AG04449 (cell line): ENCODE results near the gene CDK19.

ENCODE experiments used
- CTCF ChIA-PET: fragments of 350-600 bp; formaldehyde crosslinking; extraction: SDS; loops from one replicate; lab custom pipeline; 2021; ENCODE audit warnings: antibody characterized with exemption; lab: Yijun Ruan, JAX
- POLR2A ChIA-PET: fragments of 400-600, 350-600 bp; formaldehyde crosslinking; extraction: SDS; loops from one replicate; lab custom pipeline; 2020; ENCODE audit warnings: antibody characterized with exemption, inconsistent platforms; lab: Yijun Ruan, JAX
- DNase-seq: peaks from one replicate; pipeline ENCODE4 v3.0.0-alpha.2; 2010; ENCODE audit warnings: low read depth, low spot score
- H3K4me3 ChIP-seq: 2 replicates; pipeline ENCODE4 v1.5.1; 2011; ENCODE audit warnings: low read depth, mild to moderate bottlenecking, control low read depth, low read length
- TF ChIP-seq, protein P1 (sequence below): IDR thresholded peaks from one replicate; pipeline ENCODE4 v1.5.1; 2011; ENCODE audit warnings: mild to moderate bottlenecking, moderate library complexity, low read length, control low read depth, inconsistent platforms; ENCODE audit not compliant: insufficient read depth; ENCODE audit errors: missing control alignments

CDK19 gene

DNA sequence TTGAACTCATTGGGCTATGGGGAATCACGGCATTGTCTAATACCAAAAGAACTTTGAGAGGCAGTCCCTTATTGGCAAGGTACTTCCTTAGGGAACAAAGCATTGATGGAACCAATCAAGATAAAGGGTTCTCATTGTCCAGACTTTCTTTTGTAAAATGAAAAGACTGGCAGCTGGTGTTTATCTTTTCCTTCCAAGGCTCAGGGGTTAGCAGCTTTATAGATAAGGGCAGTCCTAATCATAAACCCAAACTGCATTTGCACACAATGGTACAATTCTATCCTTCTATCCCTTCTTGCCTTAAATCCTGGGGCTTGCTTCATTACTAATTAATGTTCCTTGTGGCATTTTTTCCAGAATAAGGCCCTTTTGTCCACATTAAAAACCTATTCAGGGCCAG lies 28.6 kb downstream of the CDK19 start:
- no peak for DNase-seq
- ChIA-PET POLR2A (no interaction called here), CTCF (interaction anchor here (1.1 kb wide), 1 partner anchor 11 kb away, joined by 3 read pairs; no protein-coding TSS in a partner anchor)
- no peak overlapping the region for H3K4me3 ChIP-seq
- TF ChIP-seq, protein P1, sequence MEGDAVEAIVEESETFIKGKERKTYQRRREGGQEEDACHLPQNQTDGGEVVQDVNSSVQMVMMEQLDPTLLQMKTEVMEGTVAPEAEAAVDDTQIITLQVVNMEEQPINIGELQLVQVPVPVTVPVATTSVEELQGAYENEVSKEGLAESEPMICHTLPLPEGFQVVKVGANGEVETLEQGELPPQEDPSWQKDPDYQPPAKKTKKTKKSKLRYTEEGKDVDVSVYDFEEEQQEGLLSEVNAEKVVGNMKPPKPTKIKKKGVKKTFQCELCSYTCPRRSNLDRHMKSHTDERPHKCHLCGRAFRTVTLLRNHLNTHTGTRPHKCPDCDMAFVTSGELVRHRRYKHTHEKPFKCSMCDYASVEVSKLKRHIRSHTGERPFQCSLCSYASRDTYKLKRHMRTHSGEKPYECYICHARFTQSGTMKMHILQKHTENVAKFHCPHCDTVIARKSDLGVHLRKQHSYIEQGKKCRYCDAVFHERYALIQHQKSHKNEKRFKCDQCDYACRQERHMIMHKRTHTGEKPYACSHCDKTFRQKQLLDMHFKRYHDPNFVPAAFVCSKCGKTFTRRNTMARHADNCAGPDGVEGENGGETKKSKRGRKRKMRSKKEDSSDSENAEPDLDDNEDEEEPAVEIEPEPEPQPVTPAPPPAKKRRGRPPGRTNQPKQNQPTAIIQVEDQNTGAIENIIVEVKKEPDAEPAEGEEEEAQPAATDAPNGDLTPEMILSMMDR = no peak

DNA sequence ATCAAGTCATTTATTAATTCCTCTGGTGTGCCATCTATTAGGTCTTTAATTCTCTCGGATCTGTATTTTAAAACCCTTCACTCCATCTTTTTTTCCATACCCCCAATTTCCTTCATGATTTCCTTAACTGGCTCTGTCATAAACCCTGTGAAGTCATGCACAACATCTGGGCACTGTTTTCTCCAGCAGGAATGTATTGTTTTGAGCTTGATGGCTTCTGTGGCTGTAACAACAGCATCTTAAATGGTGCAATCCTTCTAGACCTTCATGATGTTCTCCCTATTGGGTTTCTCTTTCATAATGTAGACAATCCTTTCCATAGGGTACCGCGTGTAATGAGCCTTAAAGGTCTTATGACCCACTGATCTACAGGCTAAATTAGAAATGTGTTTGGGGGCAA lies 29.0 kb downstream of the CDK19 start:
- no peak overlapping the region for H3K4me3 ChIP-seq
- ChIA-PET POLR2A (no interaction called here), CTCF (no interaction called here)
- TF ChIP-seq, protein P1 = no peak
- no peak for DNase-seq

DNA sequence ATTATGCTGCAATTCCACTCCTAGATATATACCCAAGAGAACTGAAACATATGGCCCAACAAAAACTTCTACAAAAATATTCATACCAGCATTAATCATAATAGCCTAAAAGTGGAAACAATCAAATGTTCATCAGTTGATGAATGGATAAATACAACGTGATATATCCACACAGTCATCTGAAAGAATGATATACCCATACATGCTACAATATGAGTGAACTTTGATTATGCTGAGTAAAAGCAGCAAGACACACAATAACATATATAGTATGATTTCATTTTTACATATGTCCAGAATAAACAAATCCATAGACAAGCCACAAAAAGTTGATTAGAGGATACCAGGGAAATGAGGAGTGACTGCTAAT lies 30.7 kb downstream of the CDK19 start:
- CTCF ChIA-PET = no interaction called here
- TF ChIP-seq, protein P1 = no peak
- H3K4me3 ChIP-seq = no peak overlapping the region
- no peak for DNase-seq
- POLR2A ChIA-PET = no interaction called here

DNA sequence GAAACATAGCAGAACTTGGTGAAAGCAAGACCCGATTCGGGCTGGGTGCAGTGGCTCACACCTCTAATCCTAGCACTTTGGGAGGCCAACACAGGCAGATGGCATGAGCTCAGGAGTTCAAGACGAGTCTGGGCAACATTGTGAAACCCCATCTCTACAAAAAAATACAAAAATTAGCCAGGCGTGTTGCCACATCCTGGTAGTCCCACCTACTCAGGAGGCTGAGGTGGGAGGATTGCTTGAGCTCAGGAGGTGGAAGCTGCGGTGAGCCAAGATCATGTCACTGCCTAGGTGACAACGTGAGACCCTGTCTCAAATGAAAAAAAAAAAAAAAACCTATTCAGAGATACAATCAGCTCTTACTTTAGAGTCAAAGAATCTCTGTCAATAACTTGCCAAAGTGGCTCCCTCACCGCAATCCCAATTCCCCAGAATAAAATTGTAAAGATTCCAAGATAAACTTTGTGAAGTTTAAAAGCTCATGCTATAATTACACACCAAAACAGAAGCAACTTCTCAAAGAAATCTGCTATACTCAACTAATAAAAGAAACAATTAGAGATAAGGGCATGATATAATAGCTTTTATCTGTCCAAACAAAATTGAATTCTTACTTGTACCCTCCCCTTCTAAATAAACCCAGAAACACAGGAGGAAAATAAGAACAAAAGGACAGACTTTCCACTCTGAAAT lies 33.6 kb downstream of the CDK19 start:
- no peak overlapping the region for H3K4me3 ChIP-seq
- TF ChIP-seq, protein P1 = no peak
- POLR2A ChIA-PET = no interaction called here
- no peak for DNase-seq
- CTCF ChIA-PET = interaction anchor here (0.6 kb wide), 1 partner anchor 98 kb away, joined by 4 read pairs; no protein-coding TSS in a partner anchor

DNA sequence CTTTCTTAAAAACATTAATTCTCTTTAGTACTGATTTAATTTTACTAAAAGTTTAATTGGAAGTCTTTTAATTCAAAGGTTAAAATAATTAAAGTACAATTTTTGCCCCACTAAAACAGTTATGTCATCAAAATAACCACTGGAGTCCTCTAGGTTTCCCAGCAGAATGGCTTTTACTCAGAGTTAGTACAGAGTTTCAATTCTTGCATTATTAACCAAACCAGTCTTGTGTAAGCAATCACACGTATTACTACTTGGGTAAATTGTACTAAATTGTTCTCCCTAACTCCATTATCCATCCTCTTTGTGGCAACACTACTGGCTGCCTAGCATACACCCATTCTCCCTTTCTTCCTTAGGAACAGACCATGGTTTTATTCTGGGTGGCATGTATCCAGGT lies 36.9 kb downstream of the CDK19 start:
- ChIA-PET CTCF (no interaction called here), POLR2A (no interaction called here)
- no peak overlapping the region for H3K4me3 ChIP-seq
- TF ChIP-seq, protein P1 = no peak
- no peak for DNase-seq

DNA sequence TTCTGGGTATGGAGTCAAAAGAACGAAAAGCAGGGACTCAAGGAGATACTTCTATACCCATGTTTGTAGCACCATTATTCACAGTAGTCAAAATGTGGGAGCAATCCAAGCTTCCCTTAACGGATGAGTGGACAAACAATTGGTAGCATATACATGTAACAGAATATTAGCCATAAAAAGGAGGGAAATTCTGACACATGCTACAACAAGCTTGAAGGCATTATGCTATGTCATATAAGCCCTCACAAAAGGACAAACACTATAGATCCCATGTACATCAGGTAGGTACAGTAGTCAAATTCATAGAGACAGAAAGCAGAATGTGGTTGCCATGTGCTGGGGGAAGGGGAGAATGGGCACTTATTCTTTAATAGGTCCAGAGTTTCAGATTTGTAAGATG lies 37.6 kb downstream of the CDK19 start:
- no peak for DNase-seq
- TF ChIP-seq, protein P1 = no peak
- ChIA-PET POLR2A (no interaction called here), CTCF (no interaction called here)
- no peak overlapping the region for H3K4me3 ChIP-seq
